Glomerular endothelial cell (primary cell): ENCODE results near the gene MMUT. TPM values are rescaled to one million over a fixed set of nuclear protein-coding genes. Genes with fewer than 3 reads are reported as not detected.
"Not testable (repeated sequence)": the region's sequence is repeated elsewhere in the genome, so short reads cannot be mapped to it uniquely, and the experiment has no call there.

Experiments used
- DNase-seq: peaks from one replicate; pipeline ENCODE4 v3.0.0-alpha.2; 2011; ENCODE audit warnings: low read depth, low spot score; ENCODE audit errors: extremely low read depth
- total RNA-seq: library from RNA; depleted of rRNA; stranded (reverse); fragments of >200 nt; gene quantifications from 2 replicates; pipeline ENCODE4 v1.2.3, GENCODE V29; 2015

MMUT gene
- total RNA-seq, result 8.2 and 9.0 TPM in 2 replicates

GRCh38 chr6:49462927-49463611, at the start of gene MMUT, which contains the start of gene CENPQ:
Gene MMUT (minus strand): TSS chr6:49463253. CDS start chr6:49459466, 3,787 bp downstream.
Gene CENPQ (plus strand): TSS chr6:49463370. CDS start chr6:49470177, 6,807 bp downstream.
- DNase-seq, result peak; percentile 78

DNA sequence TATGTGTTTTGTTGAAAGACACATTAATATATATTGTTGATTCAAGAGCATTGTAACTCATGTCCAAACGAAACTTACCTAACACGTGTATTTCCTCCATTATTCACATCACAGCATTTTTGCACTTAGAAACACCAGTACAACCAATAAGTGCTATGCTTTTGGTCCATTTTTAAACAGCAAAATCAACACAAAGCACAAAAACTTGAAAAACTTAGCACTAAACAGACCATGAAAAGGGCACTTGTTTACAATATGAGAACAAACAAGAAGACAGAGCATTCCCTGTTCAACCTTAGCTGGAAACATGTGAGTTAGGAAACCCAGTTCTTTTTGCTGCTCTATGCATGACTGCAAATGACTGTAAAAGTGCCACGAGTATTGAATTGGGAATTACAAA, 46.3 kb upstream of the MMUT start:
- DNase-seq, result no peak

- no peak for DNase-seq
These were observed 43.6 kb upstream of the MMUT start for GRCh38 chr6:49506569-49507111.

DNA sequence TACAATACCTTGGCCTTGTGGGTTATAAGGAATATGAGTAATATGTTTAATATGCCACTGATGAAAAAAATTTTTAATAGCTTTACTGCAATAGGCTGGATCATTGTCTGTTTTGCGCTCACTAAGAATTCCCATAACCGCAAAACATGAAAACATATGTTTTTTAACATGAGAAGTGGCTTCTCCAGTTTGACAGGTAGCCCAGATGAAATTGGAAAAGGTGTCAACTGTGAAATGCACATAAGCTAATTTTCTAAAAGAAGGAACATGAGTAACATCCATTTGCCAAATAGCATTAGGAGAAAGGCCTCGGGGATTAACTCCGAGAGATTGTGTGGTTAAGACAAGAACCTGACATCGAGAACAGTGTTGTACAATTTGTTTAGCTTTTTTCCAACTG, 41.6 kb upstream of the MMUT start:
- no peak for DNase-seq

DNA sequence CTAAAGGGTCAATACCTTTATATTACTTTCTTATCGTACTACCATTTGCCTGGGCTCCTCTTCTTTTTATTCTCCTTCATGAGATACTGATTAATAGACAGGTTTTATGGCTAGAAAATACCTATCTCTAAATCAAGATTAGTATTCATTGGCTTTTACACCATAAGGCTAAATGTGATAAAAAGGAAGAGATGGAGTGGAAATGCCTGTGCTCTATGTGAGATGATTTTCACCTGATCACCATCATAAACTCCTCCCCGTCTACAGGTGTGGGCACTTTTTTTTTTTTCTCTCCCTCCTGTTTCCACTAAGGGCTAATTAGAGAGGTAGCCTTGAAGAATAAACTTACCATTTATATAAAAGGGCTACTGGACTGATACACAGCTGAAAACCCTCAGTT, 36.6 kb upstream of the MMUT start, which contains the start of gene GLYATL3:
GLYATL3 (plus strand) TSS at position 301 of the 400 bp plus-strand sequence. CDS start 12,068 bp downstream, outside the sequence.
- DNase-seq, result no peak

DNA sequence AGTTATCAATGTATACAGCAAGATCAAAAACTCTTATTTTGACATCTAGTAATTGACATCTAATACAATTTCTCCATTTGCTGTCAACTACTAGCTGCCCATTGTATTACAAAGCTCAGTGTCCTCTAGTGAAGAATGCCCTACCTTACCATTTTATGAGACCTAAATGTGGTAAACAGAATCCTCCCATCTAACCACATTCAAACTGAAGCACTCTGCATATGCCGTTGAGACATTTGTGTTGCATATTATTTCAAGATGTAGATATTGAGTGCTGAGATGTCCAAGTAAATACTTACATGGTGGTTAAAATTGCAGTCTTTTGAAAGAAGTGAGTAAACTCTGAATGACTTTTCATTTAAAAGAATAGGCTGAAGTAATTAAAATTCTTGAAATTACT, 36.1 kb upstream of the MMUT start:
- DNase-seq, result no peak

DNA sequence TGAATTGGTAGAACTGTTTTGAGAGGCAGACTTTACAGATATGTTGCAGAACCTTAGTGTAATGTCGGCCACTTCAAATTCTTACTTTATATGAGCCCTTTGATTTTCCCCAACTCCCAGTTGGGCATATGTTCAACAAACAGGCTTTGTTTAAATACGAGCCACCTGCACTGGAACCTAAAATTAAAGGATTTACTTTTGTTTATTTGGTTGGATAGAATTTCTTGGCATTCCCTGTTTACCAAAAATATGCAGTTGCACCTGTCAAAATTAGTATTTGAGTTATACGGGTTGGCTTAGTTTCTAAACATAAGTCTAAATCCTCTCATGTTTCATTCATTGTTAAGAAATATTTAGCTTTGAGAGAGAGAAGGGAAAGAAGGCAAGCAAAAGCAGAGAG, 34.3 kb upstream of the MMUT start:
- DNase-seq, result no peak

DNA sequence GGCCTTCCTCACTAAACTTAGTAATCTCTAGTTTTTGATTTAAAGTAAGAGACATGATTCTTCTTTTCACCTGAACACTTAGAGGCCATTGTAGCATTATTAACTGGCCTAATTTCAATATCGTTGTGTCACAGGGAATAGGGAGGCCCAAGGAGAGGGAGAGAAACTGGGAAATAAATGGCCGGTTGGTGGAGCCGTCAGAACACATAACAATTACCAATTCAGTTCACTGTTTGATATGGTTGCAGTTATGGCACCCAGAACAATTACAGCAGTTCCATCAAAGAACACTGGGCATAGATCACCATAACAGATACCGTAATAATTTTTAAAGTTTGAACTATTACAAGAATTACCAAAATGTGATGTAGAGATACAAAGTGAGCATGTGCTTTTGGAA, 27.6 kb upstream of the MMUT start:
- DNase-seq, result no peak

- DNase-seq, result not testable (repeated sequence)
These were observed 20.3 kb upstream of the MMUT start for GRCh38 chr6:49483380-49483779.

DNA sequence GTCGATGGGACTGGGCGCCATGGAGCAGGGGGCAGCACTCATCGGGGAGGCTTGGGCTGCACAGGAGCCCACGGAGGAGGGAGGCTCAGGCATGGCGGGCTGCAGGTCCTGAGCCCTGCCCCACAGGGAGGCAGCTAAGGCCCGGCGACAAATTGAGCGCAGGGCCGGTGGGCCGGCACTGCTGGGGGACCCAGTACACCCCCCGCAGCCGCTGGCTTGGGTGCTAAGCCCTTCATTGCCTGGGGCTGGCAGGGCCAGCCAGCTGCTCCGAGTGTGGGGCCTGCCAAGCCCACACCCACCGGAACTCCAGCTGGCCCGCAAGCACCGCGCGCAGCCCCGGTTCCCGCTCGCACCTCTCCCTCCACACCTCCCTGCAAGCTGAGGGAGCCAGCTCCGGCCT, 18.8 kb upstream of the MMUT start:
- DNase-seq, result not testable (repeated sequence)

GRCh38 chr6:49479308-49479970, 16.4 kb upstream of the MMUT start:
- DNase-seq, result no peak

DNA sequence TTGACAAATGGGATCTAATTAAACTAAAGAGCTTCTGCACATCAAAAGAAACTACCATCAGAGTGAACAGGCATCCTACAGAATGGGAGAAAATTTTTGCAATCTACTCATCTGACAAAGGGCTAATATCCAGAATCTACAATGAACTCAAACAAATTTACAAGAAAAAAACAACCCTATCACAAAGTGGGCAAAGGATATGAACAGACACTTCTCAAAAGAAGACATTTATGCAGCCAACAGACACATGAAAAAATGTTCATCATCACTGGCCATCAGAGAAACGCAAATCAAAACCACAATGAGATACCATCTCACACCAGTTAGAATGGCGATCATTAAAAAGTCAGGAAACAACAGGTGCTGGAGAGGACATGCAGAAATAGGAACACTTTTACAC, 13.5 kb upstream of the MMUT start:
- DNase-seq, result not testable (repeated sequence)

- no peak for DNase-seq
These were observed 5.0 kb upstream of the MMUT start for GRCh38 chr6:49468042-49468441.

GRCh38 chr6:49464691-49465090, 1.6 kb upstream of the MMUT start:
- DNase-seq, result no peak

GRCh38 chr6:49463612-49463967, 537 bp upstream of the MMUT start:
- DNase-seq, result no peak

DNA sequence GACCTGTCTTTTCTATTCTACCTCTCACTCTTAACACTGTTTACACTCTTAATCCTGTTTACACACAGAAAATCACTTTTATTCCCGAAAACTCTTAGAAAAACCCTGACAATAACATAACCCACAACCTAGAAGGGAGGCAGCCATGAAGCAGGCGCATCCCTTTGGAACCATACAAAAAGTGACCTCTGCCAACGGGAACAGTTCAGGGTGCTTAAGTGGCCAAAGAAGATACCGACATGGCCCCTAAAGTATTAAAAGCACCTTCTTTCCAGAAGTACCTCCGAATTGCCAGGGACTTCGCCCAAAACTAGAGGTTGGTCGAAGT, 490 bp downstream of the MMUT start:
- DNase-seq, result no peak

- no peak for DNase-seq
These were observed 982 bp downstream of the MMUT start for GRCh38 chr6:49462071-49462470.

- no peak for DNase-seq
These were observed 5.3 kb downstream of the MMUT start for GRCh38 chr6:49457771-49458170.

- no peak for DNase-seq
These were observed 8.0 kb downstream of the MMUT start for GRCh38 chr6:49454787-49455709.

- DNase-seq, result no peak
These were observed 9.8 kb downstream of the MMUT start for GRCh38 chr6:49453221-49453620.

GRCh38 chr6:49430866-49431265, 32.2 kb downstream of the MMUT start:
- no peak for DNase-seq
